OCI-LY1 (cell line): ENCODE results near the gene GNA12.

Experiments
- H2AFZ ChIP-seq: fragments of 200-600 bp; sonication (generic), shearing (Covaris generic); 2 replicates; pipeline ENCODE4 v1.6.0; 2014; ENCODE audit warnings: antibody characterized with exemption, mild to moderate bottlenecking, low read length
- H3F3A ChIP-seq: fragments of 200-600 bp; sonication (generic), shearing (Covaris generic); 2 replicates; pipeline ENCODE4 v1.6.0; 2014; ENCODE audit warnings: mild to moderate bottlenecking, antibody characterized with exemption, low read length, moderate library complexity; ENCODE audit not compliant: insufficient read depth
- H3K27ac ChIP-seq: fragments of 200-600 bp; sonication (generic); 2 replicates; pipeline ENCODE4 v1.5.1; 2014; ENCODE audit warnings: low read length, mixed run types, mild to moderate bottlenecking, low read depth; ENCODE audit not compliant: poor library complexity, severe bottlenecking
- H3K27me3 ChIP-seq: fragments of 200-600 bp; sonication (generic); 2 replicates; pipeline ENCODE4 v1.6.0; 2014; ENCODE audit warnings: antibody characterized with exemption, mild to moderate bottlenecking, low read length, moderate library complexity; ENCODE audit not compliant: insufficient read depth
- H3K36me3 ChIP-seq: fragments of 200-600 bp; sonication (generic); 2 replicates; pipeline ENCODE4 v1.6.1; 2014; ENCODE audit warnings: mild to moderate bottlenecking, antibody characterized with exemption, low read length, moderate library complexity, mixed read lengths; ENCODE audit not compliant: insufficient read depth
- H3K4me1 ChIP-seq: fragments of 200-600 bp; sonication (generic); 2 replicates; pipeline ENCODE4 v1.5.1; 2014; ENCODE audit warnings: mild to moderate bottlenecking, low read length, moderate library complexity; ENCODE audit not compliant: insufficient read depth, severe bottlenecking
- H3K4me2 ChIP-seq: fragments of 200-600 bp; sonication (generic), shearing (Covaris generic); 2 replicates; pipeline ENCODE4 v1.6.1; 2014; ENCODE audit warnings: low read length
- H3K4me3 ChIP-seq: fragments of 200-600 bp; sonication (generic); 2 replicates; pipeline ENCODE4 v1.5.1; 2014; ENCODE audit warnings: low read length, low read depth, mild to moderate bottlenecking, mixed read lengths; ENCODE audit not compliant: poor library complexity, severe bottlenecking
- H3K79me2 ChIP-seq: fragments of 200-600 bp; shearing (Covaris generic); 2 replicates; pipeline ENCODE4 v1.6.1; 2016; ENCODE audit warnings: mixed run types, low read length, mixed read lengths; ENCODE audit not compliant: insufficient read depth
- H3K9ac ChIP-seq: fragments of 200-600 bp; sonication (generic), shearing (Covaris generic); 2 replicates; pipeline ENCODE4 v1.6.1; 2014; ENCODE audit warnings: mild to moderate bottlenecking, low read length, mixed read lengths
- H3K9me2 ChIP-seq: fragments of 200-600 bp; sonication (generic), shearing (Covaris generic); 2 replicates; pipeline ENCODE4 v1.6.1; 2014; ENCODE audit warnings: low read depth, mild to moderate bottlenecking, low read length, mixed read lengths
- H3K9me3 ChIP-seq: fragments of 200-600 bp; shearing (Covaris generic); 2 replicates; pipeline ENCODE4 v1.6.1; 2014; ENCODE audit warnings: low read length, mixed read lengths
- H4K20me1 ChIP-seq: fragments of 200-600 bp; sonication (generic), shearing (Covaris generic); 2 replicates; pipeline ENCODE4 v1.6.0; 2016; ENCODE audit warnings: mild to moderate bottlenecking, low read length; ENCODE audit not compliant: insufficient read depth
- CTCF ChIP-seq: fragments of 200-600 bp; sonication (generic), shearing (Covaris generic); IDR thresholded peaks from 2 replicates; pipeline ENCODE4 v1.5.1; 2017; ENCODE audit warnings: mild to moderate bottlenecking, antibody characterized with exemption, low read length, moderate library complexity, mixed read lengths
- EZH2 ChIP-seq: fragments of 200-600 bp; sonication (generic), shearing (Covaris generic); IDR thresholded peaks from 2 replicates; pipeline ENCODE4 v1.8.0; 2017; ENCODE audit warnings: borderline replicate concordance, mixed run types, mild to moderate bottlenecking, antibody characterized with exemption, low read length, moderate library complexity, mixed read lengths

The GNA12 gene

DNA sequence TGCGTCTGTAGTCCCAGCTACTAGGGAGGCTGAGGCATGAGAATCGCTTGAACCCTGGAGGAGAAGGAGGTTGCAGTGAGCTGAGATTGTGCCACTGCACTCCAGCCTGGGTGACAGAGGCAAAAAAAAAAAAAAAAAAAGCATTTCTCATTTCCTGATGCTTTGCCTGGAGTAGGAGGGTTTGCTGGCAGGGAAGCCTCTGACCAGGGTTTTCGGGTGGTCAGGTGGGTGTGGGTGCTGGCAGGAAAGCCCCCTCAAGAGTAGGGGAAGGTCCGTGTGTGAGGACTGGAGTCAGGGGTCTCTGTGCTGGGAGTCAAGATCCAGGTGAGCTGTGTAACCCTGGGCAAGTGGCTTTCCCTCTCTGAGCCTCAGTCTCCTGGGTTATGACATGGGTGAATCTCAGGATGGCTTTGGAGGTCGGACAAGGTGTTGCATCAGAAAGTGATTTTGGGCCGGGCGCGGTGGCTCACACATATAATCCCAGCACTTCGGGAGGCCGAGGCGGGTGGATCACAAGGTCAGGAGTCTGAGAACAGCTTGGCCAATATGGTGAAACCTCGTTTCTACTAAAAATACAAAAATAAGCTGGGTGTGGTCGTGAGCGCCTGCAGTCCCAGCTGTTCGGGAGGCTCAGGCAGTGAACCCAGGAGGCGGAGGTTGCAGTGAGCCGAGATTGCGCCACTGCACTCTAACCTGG, 152.9 kb downstream of the GNA12 start:
- no peak overlapping the region for H2AFZ ChIP-seq
- H3K79me2 ChIP-seq = no peaks in the 10 kb centered on the region
- no peaks in the 10 kb centered on the region; the same call in 1 of the 2 replicates for H3K36me3 ChIP-seq
- H3K4me1 ChIP-seq = no peaks in the 10 kb centered on the region
- H3K9ac ChIP-seq = no peak overlapping the region
- TF ChIP-seq EZH2 (no peak), CTCF (no peak)
- no peaks in the 10 kb centered on the region for H3K9me3 ChIP-seq
- H3K4me3 ChIP-seq = no peak overlapping the region
- no peaks in the 10 kb centered on the region for H4K20me1 ChIP-seq
- no peak overlapping the region for H3K4me2 ChIP-seq
- H3K9me2 ChIP-seq = no peaks in the 10 kb centered on the region
- H3K27ac ChIP-seq = no peak overlapping the region
- H3K27me3 ChIP-seq = peaks cover 3% of the 10 kb centered on the region; the same call in 1 of the 2 replicates
- no peaks in the 10 kb centered on the region for H3F3A ChIP-seq

DNA sequence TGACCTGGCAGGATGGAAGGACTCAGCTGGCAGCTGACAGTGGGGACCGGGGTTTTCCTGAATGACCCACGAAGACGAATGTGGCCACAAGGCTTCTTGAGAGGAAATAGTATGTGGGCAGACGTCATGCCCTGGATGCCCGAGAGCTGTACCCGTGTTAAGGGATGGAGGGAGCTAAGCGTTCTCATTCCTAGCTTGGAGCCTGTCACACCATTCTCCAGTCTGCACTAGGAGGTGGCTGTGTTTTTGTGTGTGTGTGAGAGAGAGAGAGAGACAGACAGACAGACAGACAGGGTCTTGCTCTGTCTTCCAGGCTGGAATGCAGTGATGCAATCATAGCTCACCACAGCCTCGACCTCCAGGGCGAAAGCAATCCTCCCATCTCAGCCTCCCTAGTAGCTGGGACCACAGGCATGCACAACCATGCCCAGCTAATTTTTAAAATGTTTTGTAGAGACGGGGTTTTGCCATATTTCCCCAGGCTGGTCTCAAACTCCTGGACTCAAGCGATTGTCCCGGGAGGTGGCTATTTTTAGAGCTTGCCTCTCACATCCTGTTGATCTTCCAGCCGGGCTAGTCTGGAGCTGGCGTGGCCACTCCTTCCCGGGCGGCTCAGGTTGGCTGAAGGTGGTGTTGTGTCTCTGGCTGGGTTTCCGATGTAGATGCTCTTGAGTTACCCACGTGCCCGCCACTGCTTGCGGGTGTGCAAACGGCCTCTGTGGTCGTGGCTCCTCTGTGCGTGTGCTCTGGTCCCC, 154.0 kb downstream of the GNA12 start:
- no peak overlapping the region for H2AFZ ChIP-seq
- no peaks in the 10 kb centered on the region for H3K36me3 ChIP-seq
- TF ChIP-seq EZH2 = no peak
- TF ChIP-seq CTCF = no peak
- H3K9me3 ChIP-seq = no peaks in the 10 kb centered on the region
- H3K79me2 ChIP-seq = no peaks in the 10 kb centered on the region
- H3F3A ChIP-seq = no peaks in the 10 kb centered on the region
- no peaks in the 10 kb centered on the region for H4K20me1 ChIP-seq
- no peaks in the 10 kb centered on the region for H3K9me2 ChIP-seq
- peaks cover 2% of the 10 kb centered on the region; the same call in 1 of the 2 replicates for H3K27me3 ChIP-seq
- no peak overlapping the region for H3K27ac ChIP-seq
- no peak overlapping the region for H3K9ac ChIP-seq
- H3K4me1 ChIP-seq = no peaks in the 10 kb centered on the region
- no peak overlapping the region for H3K4me3 ChIP-seq
- no peak overlapping the region for H3K4me2 ChIP-seq

DNA sequence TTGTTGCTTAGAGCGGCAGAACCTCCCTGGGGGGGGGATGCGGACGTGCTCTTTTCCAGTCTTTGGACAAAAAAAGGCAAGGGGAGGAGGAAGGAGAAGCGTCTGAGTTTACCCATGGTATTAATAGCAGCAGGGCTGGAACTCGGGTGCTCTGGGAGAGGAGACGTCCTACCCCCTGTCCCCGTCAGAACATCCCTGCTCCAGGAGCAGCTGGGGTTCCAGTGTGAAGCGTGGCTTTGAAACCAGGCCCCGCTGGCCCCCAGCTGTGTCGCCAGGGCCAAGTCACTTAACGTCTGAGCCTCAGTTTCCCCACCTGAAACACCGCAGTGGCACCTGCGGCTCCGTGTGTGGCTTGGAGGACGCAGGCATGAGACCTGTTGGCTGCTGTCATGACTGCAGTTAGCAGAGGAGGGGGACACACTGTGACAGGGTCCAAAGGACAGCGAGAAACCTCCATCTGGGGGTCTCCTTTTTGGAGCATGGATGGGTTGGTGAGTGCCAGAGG, 154.7 kb downstream of the GNA12 start:
- Histone ChIP-seq H3K36me3 (no peaks in the 10 kb centered on the region), H2AFZ (no peak overlapping the region), H3F3A (no peaks in the 10 kb centered on the region), H3K4me2 (no peak overlapping the region), H3K27me3 (no peaks in the 10 kb centered on the region; the same call in 1 of the 2 replicates), H3K79me2 (no peaks in the 10 kb centered on the region), H3K4me3 (no peak overlapping the region), H3K9ac (no peak overlapping the region), H3K9me3 (no peaks in the 10 kb centered on the region), H3K9me2 (no peaks in the 10 kb centered on the region), H4K20me1 (no peaks in the 10 kb centered on the region), H3K27ac (no peak overlapping the region), H3K4me1 (no peaks in the 10 kb centered on the region)
- TF ChIP-seq EZH2 = no peak
